ENCODE results near the gene RB1.
"Not testable (repeated sequence)": the region's sequence is repeated elsewhere in the genome, so short reads cannot be mapped to it uniquely, and the experiment has no call there.

The RB1 gene

GRCh38 chr13:48404952-48405351 is 101.4 kb downstream of the RB1 start:
- in situ Hi-C loops (cut with MboI; ENCODE audit: low sequenced_read_pairs), result no loop called here

- in situ Hi-C loops (cut with MboI; ENCODE audit: low sequenced_read_pairs), result no loop called here
Measured at GRCh38 chr13:48405875-48406274, 102.3 kb downstream of the RB1 start.

- in situ Hi-C loops (cut with MboI; ENCODE audit: low sequenced_read_pairs), result no loop called here
Measured at GRCh38 chr13:48410199-48410598, 106.6 kb downstream of the RB1 start.

- in situ Hi-C loops (cut with MboI; ENCODE audit: low sequenced_read_pairs), result no loop called here
Measured at GRCh38 chr13:48411147-48411794, 107.7 kb downstream of the RB1 start.

- in situ Hi-C loops (cut with MboI; ENCODE audit: low sequenced_read_pairs), result no loop called here
Measured at GRCh38 chr13:48411841-48412531, 108.4 kb downstream of the RB1 start.

GRCh38 chr13:48412881-48413351 is 109.4 kb downstream of the RB1 start, which contains the start of gene LPAR6:
TSS of gene LPAR6 (minus strand) at chr13:48413113. CDS start at chr13:48412423, 690 bp downstream.
- in situ Hi-C loops (cut with MboI; ENCODE audit: low sequenced_read_pairs), result no loop called here

GRCh38 chr13:48414501-48414900 is 111.0 kb downstream of the RB1 start:
- in situ Hi-C loops (cut with MboI; ENCODE audit: low sequenced_read_pairs), result no loop called here

- in situ Hi-C loops (cut with MboI; ENCODE audit: low sequenced_read_pairs), result no loop called here
Measured at GRCh38 chr13:48415516-48415915, 112.0 kb downstream of the RB1 start.

- in situ Hi-C loops (cut with MboI; ENCODE audit: low sequenced_read_pairs), result not testable (repeated sequence)
Measured at GRCh38 chr13:48422003-48422402, 118.5 kb downstream of the RB1 start.

- in situ Hi-C loops (cut with MboI; ENCODE audit: low sequenced_read_pairs), result no loop called here
Measured at GRCh38 chr13:48424212-48424611, 120.7 kb downstream of the RB1 start.

- in situ Hi-C loops (cut with MboI; ENCODE audit: low sequenced_read_pairs), result no loop called here
Measured at GRCh38 chr13:48426052-48426451, 122.5 kb downstream of the RB1 start.

- in situ Hi-C loops (cut with MboI; ENCODE audit: low sequenced_read_pairs), result not testable (repeated sequence)
Measured at GRCh38 chr13:48426755-48427298, 123.3 kb downstream of the RB1 start.

- in situ Hi-C loops (cut with MboI; ENCODE audit: low sequenced_read_pairs), result no loop called here
Measured at GRCh38 chr13:48429036-48429435, 125.5 kb downstream of the RB1 start.

- in situ Hi-C loops (cut with MboI; ENCODE audit: low sequenced_read_pairs), result no loop called here
Measured at GRCh38 chr13:48429886-48430285, 126.3 kb downstream of the RB1 start.

GRCh38 chr13:48431431-48431830 is 127.9 kb downstream of the RB1 start:
- in situ Hi-C loops (cut with MboI; ENCODE audit: low sequenced_read_pairs), result no loop called here

- in situ Hi-C loops (cut with MboI; ENCODE audit: low sequenced_read_pairs), result no loop called here
Measured at GRCh38 chr13:48431987-48432615, 128.6 kb downstream of the RB1 start.

- in situ Hi-C loops (cut with MboI; ENCODE audit: low sequenced_read_pairs), result no loop called here
Measured at GRCh38 chr13:48434200-48434599, 130.6 kb downstream of the RB1 start.

- in situ Hi-C loops (cut with MboI; ENCODE audit: low sequenced_read_pairs), result no loop called here
Measured at GRCh38 chr13:48436661-48437288, 133.2 kb downstream of the RB1 start.

- in situ Hi-C loops (cut with MboI; ENCODE audit: low sequenced_read_pairs), result no loop called here
Measured at GRCh38 chr13:48437371-48437770, 133.8 kb downstream of the RB1 start.

GRCh38 chr13:48443442-48444208 is 140.1 kb downstream of the RB1 start:
- in situ Hi-C loops (cut with MboI; ENCODE audit: low sequenced_read_pairs), result no loop called here

All from hTERT RPE-1 (cell line).